Esophagus squamous epithelium (tissue), 5 donors: Measurements from ENCODE around the gene VASH2. TPM values are rescaled to one million over a fixed set of nuclear protein-coding genes. Genes with fewer than 3 reads are reported as not detected.

Experiments used
- DNase-seq: peaks from one replicate; lab custom pipeline; 2025; lab: John Stamatoyannopoulos, UW
- H3K27ac ChIP-seq, 4 donors: fragments of 200-600 bp; sonication (generic); one replicate each; pipeline ENCODE4 v1.5.1; 2016 to 2019; ENCODE audit warnings: mild to moderate bottlenecking in 1 of 4
- H3K27me3 ChIP-seq, 4 donors: fragments of 200-600 bp; sonication (generic); 1 replicate in 3 of 4; 2 replicates in 1 of 4; pipeline versions ENCODE4 v1.5.1 to v1.6.0; 2017 to 2021; ENCODE audit warnings: antibody characterized with exemption in 1 of 4
- H3K36me3 ChIP-seq, 3 donors: fragments of 200-600 bp; sonication (generic); one replicate each; pipeline ENCODE4 v1.5.1; 2016 to 2019
- H3K4me1 ChIP-seq, 3 donors: fragments of 200-600 bp; sonication (generic); one replicate each; pipeline ENCODE4 v1.5.1; 2017 to 2019
- H3K4me3 ChIP-seq, 4 donors: fragments of 200-600 bp; sonication (generic); 1 replicate in 3 of 4; 2 replicates in 1 of 4; pipeline ENCODE4 v1.5.1; 2016 to 2019; ENCODE audit warnings: mild to moderate bottlenecking in 2 of 4, moderate library complexity in 1 of 4
- H3K9me3 ChIP-seq, 3 donors: fragments of 200-600 bp; sonication (generic); one replicate each; pipeline ENCODE4 v1.5.1; 2016 to 2019
- POLR2A ChIP-seq, 4 donors: fragments of 450-650 bp; IDR thresholded peaks; one replicate each; pipeline ENCODE4 v1.6.1; 2017; ENCODE audit warnings: antibody characterized with exemption in 4 of 4, mild to moderate bottlenecking in 4 of 4, moderate library complexity in 3 of 4
- WGBS, 2 donors: methylation state at CpG; one replicate each; pipeline ENCODE4 v1.1.5; 2018; 5-methylcytosine and 5-hydroxymethylcytosine counted together
- intact Hi-C: fragments of 100-400 bp; cut with DNase I; formaldehyde crosslinking; loops from one replicate; pipeline ENCODE4 v1.15.0; 2022
- total RNA-seq, 4 donors: library from RNA; depleted of rRNA; stranded (reverse); fragments of >200 nt; gene quantifications; one replicate each; pipeline ENCODE4 v1.1.0, GENCODE V29; 2016
- TF ChIP-seq, protein P1 (sequence below), 6 experiments: fragments of 450-650 bp in 4 of 6; fragments of 200-600 bp in 2 of 6; sonication (generic) in 2 of 6; IDR thresholded peaks; one replicate each; pipeline ENCODE4 v1.5.1; 2016 to 2019; ENCODE audit warnings: antibody characterized with exemption in 6 of 6, mild to moderate bottlenecking in 4 of 6, moderate library complexity in 4 of 6
- donor health status: DM: yes; HTN: yes; CAD: no.

VASH2 gene
- total RNA-seq, 4 donors from 2014 or later, result 0.27 to 3.4 (median 2.4) TPM

DNA sequence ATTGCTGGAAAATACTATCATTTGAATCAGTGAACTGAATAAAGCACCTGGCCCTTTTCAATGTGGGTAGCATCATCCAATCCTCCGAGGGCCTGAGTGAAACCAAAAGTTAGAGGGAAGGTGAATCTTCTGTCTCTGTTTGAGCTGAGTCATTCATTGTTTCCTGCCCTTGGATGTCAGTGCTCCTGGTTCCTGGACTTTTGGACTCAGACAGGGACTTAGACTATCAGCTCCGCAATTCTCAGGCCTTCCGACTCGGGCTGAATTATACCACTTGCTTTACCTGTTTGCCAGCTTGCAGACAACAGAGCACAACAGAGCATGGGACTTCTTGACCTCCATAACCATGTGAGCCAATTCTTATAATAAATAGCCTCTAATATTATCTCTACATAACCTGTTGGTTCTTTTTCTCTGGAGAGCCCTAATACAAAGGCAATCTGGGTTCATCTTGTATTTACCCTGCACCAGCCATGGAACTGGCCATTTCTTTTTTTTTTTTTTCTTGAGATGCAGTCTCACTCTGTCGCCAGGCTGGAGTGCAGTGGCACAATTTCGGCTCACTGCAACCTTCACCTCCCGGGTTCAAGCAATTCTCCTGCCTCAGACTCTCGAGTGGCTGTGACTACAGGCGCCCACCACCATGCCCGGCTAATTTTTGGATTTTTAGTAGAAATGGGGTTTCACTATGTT is 19.2 kb upstream of the VASH2 start:
- intact Hi-C loops, result no loop called here
- WGBS, 2 donors, result 70 to 74% methylated on average over 8 to 10 of the region's 10 CpGs
- Histone ChIP-seq H3K27me3 (no peaks in the 10 kb centered on the region), H3K9me3 (no peaks in the 10 kb centered on the region), H3K4me3 (no peak overlapping the region), H3K27ac (no peak overlapping the region), H3K36me3 (no peaks in the 10 kb centered on the region), H3K4me1 (peaks cover 0 to 12% (median 0%) of the 10 kb centered on the region in 3 donors)
- DNase-seq, result no peak
- TF ChIP-seq POLR2A (IDR thresholded peaks at IDR 0.05), result no peak
- TF ChIP-seq, protein P1, sequence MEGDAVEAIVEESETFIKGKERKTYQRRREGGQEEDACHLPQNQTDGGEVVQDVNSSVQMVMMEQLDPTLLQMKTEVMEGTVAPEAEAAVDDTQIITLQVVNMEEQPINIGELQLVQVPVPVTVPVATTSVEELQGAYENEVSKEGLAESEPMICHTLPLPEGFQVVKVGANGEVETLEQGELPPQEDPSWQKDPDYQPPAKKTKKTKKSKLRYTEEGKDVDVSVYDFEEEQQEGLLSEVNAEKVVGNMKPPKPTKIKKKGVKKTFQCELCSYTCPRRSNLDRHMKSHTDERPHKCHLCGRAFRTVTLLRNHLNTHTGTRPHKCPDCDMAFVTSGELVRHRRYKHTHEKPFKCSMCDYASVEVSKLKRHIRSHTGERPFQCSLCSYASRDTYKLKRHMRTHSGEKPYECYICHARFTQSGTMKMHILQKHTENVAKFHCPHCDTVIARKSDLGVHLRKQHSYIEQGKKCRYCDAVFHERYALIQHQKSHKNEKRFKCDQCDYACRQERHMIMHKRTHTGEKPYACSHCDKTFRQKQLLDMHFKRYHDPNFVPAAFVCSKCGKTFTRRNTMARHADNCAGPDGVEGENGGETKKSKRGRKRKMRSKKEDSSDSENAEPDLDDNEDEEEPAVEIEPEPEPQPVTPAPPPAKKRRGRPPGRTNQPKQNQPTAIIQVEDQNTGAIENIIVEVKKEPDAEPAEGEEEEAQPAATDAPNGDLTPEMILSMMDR (IDR thresholded peaks at IDR 0.05), result no peak

DNA sequence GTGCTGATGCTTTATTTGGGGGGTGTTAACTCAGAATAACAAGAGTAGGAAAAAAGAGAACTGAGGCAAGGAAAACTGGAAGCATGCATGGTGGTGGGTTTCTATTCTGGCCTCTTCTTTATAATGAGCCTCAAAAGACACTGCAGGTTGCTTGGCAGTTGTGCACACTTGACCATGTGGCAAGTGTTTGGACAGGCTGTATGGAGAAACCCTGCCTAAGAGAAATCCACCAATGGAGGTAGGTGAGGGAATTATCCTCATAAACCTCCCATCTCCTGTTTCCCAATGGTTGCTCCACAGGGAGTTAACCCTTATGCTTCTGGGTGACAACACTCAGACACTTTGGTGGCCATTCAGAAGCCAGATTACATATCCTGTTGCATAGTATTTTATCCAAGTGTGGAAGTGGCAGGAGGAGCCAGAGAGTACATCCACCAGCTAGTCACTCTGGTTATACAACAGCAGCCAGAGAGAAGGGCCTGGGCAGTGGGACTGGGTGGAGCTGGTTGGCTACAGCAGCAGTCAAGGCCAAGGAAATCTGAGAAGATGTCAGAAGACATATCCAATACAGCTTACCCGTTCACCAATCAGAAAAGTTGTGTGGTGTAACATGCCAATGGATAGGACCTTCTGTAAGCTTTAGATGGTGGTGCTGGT is 16.4 kb upstream of the VASH2 start:
- peaks cover 0 to 2% (median 0%) of the 10 kb centered on the region in 3 donors for H3K4me1 ChIP-seq
- TF ChIP-seq POLR2A (IDR thresholded peaks at IDR 0.05), result no peak
- TF ChIP-seq, protein P1 (IDR thresholded peaks at IDR 0.05), result no peak
- WGBS, 2 donors, result 75 to 91% methylated on average over 1 of the region's 1 CpG
- H3K9me3 ChIP-seq, result no peaks in the 10 kb centered on the region
- no peaks in the 10 kb centered on the region for H3K27me3 ChIP-seq
- H3K4me3 ChIP-seq, result no peak overlapping the region
- H3K36me3 ChIP-seq, result no peaks in the 10 kb centered on the region
- intact Hi-C loops, result no loop called here
- DNase-seq, result no peak
- H3K27ac ChIP-seq, result no peak overlapping the region

DNA sequence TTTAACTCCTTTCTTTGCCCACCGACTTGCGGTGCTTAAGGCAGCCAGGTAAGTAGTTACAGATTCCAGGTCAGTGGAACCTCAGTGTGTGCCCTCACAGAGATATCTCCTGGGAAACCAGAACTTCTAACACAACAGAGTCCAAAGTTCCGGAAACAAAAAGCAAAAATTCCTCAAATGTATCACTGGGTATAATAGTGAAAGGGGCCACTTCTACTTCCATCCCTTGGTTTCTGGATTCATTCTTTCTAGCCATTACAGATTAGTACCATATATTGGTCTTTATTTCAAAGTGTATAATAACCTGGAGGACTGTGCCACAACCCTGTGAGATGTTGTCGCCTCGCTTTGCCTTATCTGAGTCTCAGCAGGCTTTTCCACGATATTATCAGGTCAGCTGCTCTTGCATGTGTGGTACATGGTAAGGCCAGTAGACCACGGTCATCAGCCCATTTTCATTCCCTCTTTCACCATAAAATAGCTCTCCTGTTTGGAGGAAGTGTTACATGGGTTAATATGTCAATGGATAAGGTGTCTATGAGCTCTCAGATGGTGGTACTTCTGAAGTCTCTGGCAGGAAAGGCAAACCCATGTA is 14.9 kb upstream of the VASH2 start:
- Histone ChIP-seq H3K9me3 (no peaks in the 10 kb centered on the region), H3K27ac (no peak overlapping the region), H3K4me3 (no peak overlapping the region), H3K4me1 (no peaks in the 10 kb centered on the region), H3K36me3 (no peaks in the 10 kb centered on the region), H3K27me3 (no peaks in the 10 kb centered on the region)
- intact Hi-C loops, result no loop called here
- no peak for TF ChIP-seq POLR2A (IDR thresholded peaks at IDR 0.05)
- TF ChIP-seq, protein P1 (IDR thresholded peaks at IDR 0.05), result no peak
- WGBS, 2 donors, result 87% methylated on average over 7 of the region's 7 CpGs
- DNase-seq, result no peak

DNA sequence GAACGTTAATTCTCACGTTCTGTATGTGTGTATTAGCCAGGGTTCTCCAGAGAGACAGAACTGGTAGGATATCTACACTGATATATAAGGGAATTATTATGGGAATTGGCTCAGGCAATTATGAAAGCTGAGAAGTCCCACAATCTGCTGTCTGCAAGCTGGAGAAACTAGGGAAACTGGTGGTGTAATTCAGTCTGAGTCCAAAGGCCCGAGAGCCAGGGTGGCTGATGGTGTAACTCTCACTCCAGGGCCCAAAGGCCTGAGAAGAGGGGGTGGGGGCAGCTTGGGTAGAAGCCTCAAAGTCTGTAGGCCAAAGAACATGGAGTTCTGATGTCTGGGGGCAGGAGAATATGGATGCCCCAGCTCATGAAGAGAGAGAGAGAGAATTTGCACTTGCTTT is 13.3 kb upstream of the VASH2 start:
- Histone ChIP-seq H3K36me3 (no peaks in the 10 kb centered on the region), H3K4me3 (no peak overlapping the region), H3K27ac (no peak overlapping the region), H3K4me1 (no peaks in the 10 kb centered on the region), H3K9me3 (no peaks in the 10 kb centered on the region), H3K27me3 (no peaks in the 10 kb centered on the region)
- DNase-seq, result no peak
- intact Hi-C loops, result no loop called here
- 96 to 100% methylated on average over 3 of the region's 3 CpGs for WGBS, 2 donors
- TF ChIP-seq POLR2A (IDR thresholded peaks at IDR 0.05), result no peak
- TF ChIP-seq, protein P1 (IDR thresholded peaks at IDR 0.05), result no peak

DNA sequence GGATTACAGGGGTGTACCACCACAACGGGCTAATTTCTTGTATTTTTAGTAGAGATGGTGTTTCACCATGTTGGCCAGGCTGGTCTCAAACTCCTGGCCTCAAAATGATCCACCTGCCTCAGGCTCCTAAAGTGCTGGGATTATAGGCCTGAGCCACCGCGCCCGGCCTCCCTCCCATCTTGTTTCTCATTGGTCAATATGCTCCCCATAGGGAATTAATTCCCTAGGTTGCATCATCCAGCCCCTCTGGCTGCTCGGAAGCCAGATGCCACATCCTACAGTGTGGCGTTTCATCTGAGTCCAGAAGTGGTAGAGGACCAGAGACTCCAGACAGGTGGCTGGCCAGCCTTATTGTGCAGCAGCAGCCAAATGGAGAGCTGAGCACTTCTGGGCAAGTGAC is 11.5 kb upstream of the VASH2 start:
- no peak overlapping the region for H3K4me3 ChIP-seq
- 93 to 96% methylated on average over 4 to 6 of the region's 6 CpGs for WGBS, 2 donors
- H3K27me3 ChIP-seq, result no peaks in the 10 kb centered on the region
- no peaks in the 10 kb centered on the region for H3K36me3 ChIP-seq
- no peaks in the 10 kb centered on the region for H3K4me1 ChIP-seq
- TF ChIP-seq, protein P1 (IDR thresholded peaks at IDR 0.05), result no peak
- TF ChIP-seq POLR2A (IDR thresholded peaks at IDR 0.05), result no peak
- no peak overlapping the region for H3K27ac ChIP-seq
- DNase-seq, result no peak
- intact Hi-C loops, result no loop called here
- no peaks in the 10 kb centered on the region for H3K9me3 ChIP-seq
